Measurements from ENCODE around the gene JAK1. TPM values are rescaled to one million over a fixed set of nuclear protein-coding genes. Genes with fewer than 3 reads are reported as not detected.
A peak's percentile ranks its signal among the peaks of the same experiment; 100 is the strongest.

Gene JAK1
- total and polyA plus RNA-seq, 9 of the 15 experiments (the other 6 are each of a cell fraction or from before 2014, with no cell fraction given) = 9.7 to 44.1 (median 42.5) TPM

GRCh38 chr1:64809309-64809708 is 157.0 kb downstream of the JAK1 start (continued):
- TF ChIP-seq, protein P1, sequence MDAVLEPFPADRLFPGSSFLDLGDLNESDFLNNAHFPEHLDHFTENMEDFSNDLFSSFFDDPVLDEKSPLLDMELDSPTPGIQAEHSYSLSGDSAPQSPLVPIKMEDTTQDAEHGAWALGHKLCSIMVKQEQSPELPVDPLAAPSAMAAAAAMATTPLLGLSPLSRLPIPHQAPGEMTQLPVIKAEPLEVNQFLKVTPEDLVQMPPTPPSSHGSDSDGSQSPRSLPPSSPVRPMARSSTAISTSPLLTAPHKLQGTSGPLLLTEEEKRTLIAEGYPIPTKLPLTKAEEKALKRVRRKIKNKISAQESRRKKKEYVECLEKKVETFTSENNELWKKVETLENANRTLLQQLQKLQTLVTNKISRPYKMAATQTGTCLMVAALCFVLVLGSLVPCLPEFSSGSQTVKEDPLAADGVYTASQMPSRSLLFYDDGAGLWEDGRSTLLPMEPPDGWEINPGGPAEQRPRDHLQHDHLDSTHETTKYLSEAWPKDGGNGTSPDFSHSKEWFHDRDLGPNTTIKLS (IDR thresholded peaks at IDR 0.05; ENCODE audit: borderline replicate concordance, low read depth) = no peak
- TF ChIP-seq TCF7 (IDR thresholded peaks at IDR 0.05; ENCODE audit: borderline replicate concordance) (no peak), HCFC1 (IDR thresholded peaks at IDR 0.05; ENCODE audit: low read depth, low read length) (no peak)

- ChIA-PET POLR2A (no interaction called here), CTCF (ENCODE audit: low intra/inter-chr PET ratio) (no interaction called here)
- H3K4me1 ChIP-seq (replicated peaks in 1 of 2; ENCODE audit: control insufficient read depth in 2 of 2, insufficient read depth in 2 of 2, low read length in 2 of 2) = no peaks in the 10 kb centered on the region
- H3K9me3 ChIP-seq (replicated peaks; ENCODE audit: control insufficient read depth, insufficient read depth, low read depth, low read length) = no peaks in the 10 kb centered on the region
- H3K27ac ChIP-seq (ENCODE audit: extremely low read depth, low read depth, low read length) = no peak overlapping the region
- H2AFZ ChIP-seq (ENCODE audit: low read depth, low read length) = no peak overlapping the region
- no peaks in the 10 kb centered on the region for H3K36me3 ChIP-seq (ENCODE audit: control insufficient read depth, insufficient read depth, low read length)
- WGBS (ENCODE audit: insufficient coverage, low coverage, missing lambda C conversion rate) = 26% methylated on average over 6 of the region's 6 CpGs
- H3K27me3 ChIP-seq (ENCODE audit: control insufficient read depth in 2 of 2, insufficient read depth in 2 of 2, low read length in 2 of 2) = no peaks in the 10 kb centered on the region
- H4K20me1 ChIP-seq (replicated peaks; ENCODE audit: control insufficient read depth, insufficient read depth, low read length) = no peaks in the 10 kb centered on the region
- intact Hi-C loops (cut with micrococcal nuclease) = loop anchor here (5.0 kb wide), 1 partner anchor 55 kb away; the partner anchor contains the start of gene RAVER2
- FAIRE-seq (peak; percentile 54), DNase-seq (ENCODE audit: extremely low read depth in 1 of 4, low spot score in 3 of 4) (peak in 1 of 4 experiments; percentile 9), ATAC-seq (no peak)
- BruUV-seq (replicated peaks) = no TSS peak
- no peaks in the 10 kb centered on the region for H3K9me1 ChIP-seq (ENCODE audit: control insufficient read depth, insufficient read depth, low read length)
- H3K4me3 ChIP-seq = no peak overlapping the region
- H3K79me2 ChIP-seq (ENCODE audit: control insufficient read depth, insufficient read depth, low read length) = no peaks in the 10 kb centered on the region
- no peak overlapping the region for H3K4me2 ChIP-seq (ENCODE audit: insufficient read depth, low read length)
- H3K9ac ChIP-seq (ENCODE audit: insufficient read depth in 1 of 2, low read depth in 2 of 2, low read length in 2 of 2) = no peak overlapping the region
- in situ Hi-C loops (cut with MboI) = no loop called here
- TF ChIP-seq CBX5 (IDR thresholded peaks at IDR 0.05; ENCODE audit: borderline replicate concordance, low read depth) (no peak), ZNF592 (IDR thresholded peaks at IDR 0.05) (peak; percentile 86), CXXC5 (CRISPR knock-in tag; IDR thresholded peaks at IDR 0.05) (no peak), IRF2 (CRISPR knock-in tag; IDR thresholded peaks at IDR 0.05) (no peak), NR2C2 (CRISPR knock-in tag; IDR thresholded peaks at IDR 0.05) (no peak), NR2C2 (tag; IDR thresholded peaks at IDR 0.05) (peak; percentile 21; the same call in 1 of the 2 replicates), HCFC1 (IDR thresholded peaks at IDR 0.05; ENCODE audit: low read depth, low read length) (no peak), HOMEZ (CRISPR knock-in tag; IDR thresholded peaks at IDR 0.05) (no peak)
These were observed 164.4 kb downstream of the JAK1 start for GRCh38 chr1:64801851-64802523.

Measured in K562 (cell line).